ENCODE data around the gene PCDHA1. TPM values are rescaled to one million over a fixed set of nuclear protein-coding genes. Genes with fewer than 3 reads are reported as not detected.

The PCDHA1 gene
- total and polyA plus RNA-seq, 3 experiments from 2014 or later: not detected

DNA sequence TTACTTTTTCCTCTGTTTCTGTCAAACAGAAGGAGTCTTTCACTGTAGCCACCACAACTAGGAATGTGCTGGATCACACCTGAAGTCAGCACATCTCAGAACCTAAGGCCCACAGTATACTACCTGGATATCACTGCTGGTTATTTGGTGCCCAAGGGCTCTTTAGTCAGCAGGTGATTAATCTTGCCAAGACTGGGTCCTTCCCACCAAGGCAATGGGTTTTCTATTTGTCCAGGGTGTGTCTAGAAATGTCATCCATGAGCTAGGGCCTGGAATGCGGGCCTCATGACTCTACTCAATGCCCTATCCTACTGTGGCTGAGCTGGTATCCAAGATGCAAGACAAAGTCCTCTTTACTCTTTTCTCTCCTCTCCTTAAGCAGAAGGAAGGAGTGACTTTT is 130.4 kb downstream of the PCDHA1 start:
- Mint-ChIP-seq H3K4me3 (no peak overlapping the region), H3K36me3 (no peaks in the 10 kb centered on the region), H3K27me3 (peaks cover 5 to 22% of the 10 kb centered on the region in 2 donors), H3K9me3 (peaks cover 4 to 24% (median 7%) of the 10 kb centered on the region in 5 donors), H3K27ac (no peak overlapping the region), H3K4me1 (no peaks in the 10 kb centered on the region)
- DNase-seq: no peak
- ChIA-PET POLR2A (no interaction called here), CTCF (no interaction called here)
- Histone ChIP-seq H3K36me3 (ENCODE audit: insufficient read depth, low read length) (no peaks in the 10 kb centered on the region), H3K4me3 (ENCODE audit: low read length) (no peak overlapping the region), H3K27ac (ENCODE audit: low read depth, low read length) (no peak overlapping the region), H3K4me1 (ENCODE audit: insufficient read depth, low read length) (no peaks in the 10 kb centered on the region), H3K9me3 (ENCODE audit: low read length) (no peaks in the 10 kb centered on the region), H3K27me3 (ENCODE audit: insufficient read depth, low read length, poor library complexity, severe bottlenecking) (no peaks in the 10 kb centered on the region)

DNA sequence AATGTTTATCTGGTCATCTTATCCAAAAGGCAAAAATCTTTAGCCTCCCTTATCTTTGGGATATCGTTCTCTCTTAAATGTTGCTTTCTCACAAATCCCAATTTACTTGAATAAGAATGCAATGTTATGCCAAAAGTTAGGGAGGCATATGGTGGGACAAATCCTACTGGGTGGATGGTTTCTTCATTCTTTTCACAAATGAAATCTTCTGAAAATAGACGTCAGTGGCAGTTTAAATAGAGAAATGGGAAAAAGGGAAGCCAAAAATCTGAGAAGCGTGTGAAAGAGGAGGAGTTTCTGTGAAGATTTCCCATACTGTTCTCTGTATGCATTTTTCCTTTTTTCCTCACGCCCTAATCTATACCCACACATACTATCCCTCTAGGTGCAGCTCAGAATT is 137.7 kb downstream of the PCDHA1 start:
- Mint-ChIP-seq H3K9me3 (peaks cover 0 to 8% (median 7%) of the 10 kb centered on the region in 5 donors), H3K4me3 (no peak overlapping the region), H3K27me3 (peaks cover 33 to 67% of the 10 kb centered on the region in 2 donors), H3K4me1 (peaks cover 5 to 18% (median 7%) of the 10 kb centered on the region in 3 donors), H3K36me3 (peaks cover 0 to 1% (median 0%) of the 10 kb centered on the region in 3 donors), H3K27ac (no peak overlapping the region)
- peaks cover 4% of the 10 kb centered on the region for H3K27me3 ChIP-seq (ENCODE audit: insufficient read depth, low read length, poor library complexity, severe bottlenecking)
- no peaks in the 10 kb centered on the region for H3K4me1 ChIP-seq (ENCODE audit: insufficient read depth, low read length)
- POLR2A ChIA-PET: no interaction called here
- DNase-seq: no peak
- no peak overlapping the region for H3K4me3 ChIP-seq (ENCODE audit: low read length)
- H3K27ac ChIP-seq (ENCODE audit: low read depth, low read length): no peak overlapping the region
- H3K9me3 ChIP-seq (ENCODE audit: low read length): no peaks in the 10 kb centered on the region
- no peaks in the 10 kb centered on the region for H3K36me3 ChIP-seq (ENCODE audit: insufficient read depth, low read length)
- CTCF ChIA-PET: no interaction called here

DNA sequence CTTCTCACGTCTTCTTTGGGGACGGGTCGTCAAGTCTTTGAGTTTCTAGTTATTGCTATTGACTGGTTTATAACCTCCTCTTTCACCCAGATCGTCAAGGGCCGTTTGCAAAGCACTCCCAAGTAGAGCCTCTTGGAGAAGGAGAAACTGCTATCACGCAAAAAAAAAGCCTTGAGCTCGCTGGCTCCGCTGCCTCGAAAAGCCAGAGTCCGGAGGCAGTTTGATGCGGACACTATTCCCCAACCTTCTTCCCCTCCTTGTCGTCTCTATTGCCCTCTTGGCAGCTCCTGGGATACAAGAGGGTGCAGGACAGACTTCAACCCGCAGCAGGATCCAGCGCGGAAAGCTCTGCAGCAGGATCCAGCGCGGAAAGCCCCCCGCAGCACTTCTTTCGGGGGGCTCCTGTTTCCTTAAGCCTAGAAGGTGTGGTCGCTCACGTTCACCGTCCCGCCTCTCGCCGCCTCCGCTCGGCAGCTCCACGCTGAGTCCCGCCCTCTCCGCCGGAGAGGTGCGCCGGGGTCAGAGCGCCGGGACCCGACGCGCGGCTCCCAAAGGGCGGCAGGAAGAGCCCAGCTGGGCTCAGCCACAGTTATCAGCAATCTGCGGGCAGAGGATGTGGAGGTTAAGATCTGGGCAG is 140.0 kb downstream of the PCDHA1 start, which contains the start of gene PCDHAC1:
PCDHAC1 (plus strand) TSS at position 494 of the 637 bp plus-strand sequence. CDS start 594 bp downstream, outside the sequence.
- Histone ChIP-seq H3K27ac (ENCODE audit: low read depth, low read length) (no peak within 1 kb of the TSS), H3K4me3 (ENCODE audit: low read length) (no peak within 1 kb of the TSS), H3K4me1 (ENCODE audit: insufficient read depth, low read length) (no peaks in the 10 kb centered on the region), H3K27me3 (ENCODE audit: insufficient read depth, low read length, poor library complexity, severe bottlenecking) (peaks cover 4% of the 10 kb centered on the region), H3K36me3 (ENCODE audit: insufficient read depth, low read length) (no peaks in the 10 kb centered on the region), H3K9me3 (ENCODE audit: low read length) (no peaks in the 10 kb centered on the region)
- H3K4me3 Mint-ChIP-seq: peak within 1 kb of the TSS in 6 of 7 donors; percentile 29 to 76 (median 62)
- POLR2A ChIA-PET: no interaction called here
- peaks cover 0 to 9% (median 6%) of the 10 kb centered on the region in 5 donors for H3K9me3 Mint-ChIP-seq
- peaks cover 42 to 71% of the 10 kb centered on the region in 2 donors for H3K27me3 Mint-ChIP-seq
- H3K4me1 Mint-ChIP-seq: peaks cover 5 to 18% (median 7%) of the 10 kb centered on the region in 3 donors
- H3K36me3 Mint-ChIP-seq: peaks cover 0 to 6% (median 0%) of the 10 kb centered on the region in 3 donors
- peak within 1 kb of the TSS in 1 of 8 donors; percentile 39 for H3K27ac Mint-ChIP-seq
- CTCF ChIA-PET: no interaction called here
- DNase-seq: no peak

DNA sequence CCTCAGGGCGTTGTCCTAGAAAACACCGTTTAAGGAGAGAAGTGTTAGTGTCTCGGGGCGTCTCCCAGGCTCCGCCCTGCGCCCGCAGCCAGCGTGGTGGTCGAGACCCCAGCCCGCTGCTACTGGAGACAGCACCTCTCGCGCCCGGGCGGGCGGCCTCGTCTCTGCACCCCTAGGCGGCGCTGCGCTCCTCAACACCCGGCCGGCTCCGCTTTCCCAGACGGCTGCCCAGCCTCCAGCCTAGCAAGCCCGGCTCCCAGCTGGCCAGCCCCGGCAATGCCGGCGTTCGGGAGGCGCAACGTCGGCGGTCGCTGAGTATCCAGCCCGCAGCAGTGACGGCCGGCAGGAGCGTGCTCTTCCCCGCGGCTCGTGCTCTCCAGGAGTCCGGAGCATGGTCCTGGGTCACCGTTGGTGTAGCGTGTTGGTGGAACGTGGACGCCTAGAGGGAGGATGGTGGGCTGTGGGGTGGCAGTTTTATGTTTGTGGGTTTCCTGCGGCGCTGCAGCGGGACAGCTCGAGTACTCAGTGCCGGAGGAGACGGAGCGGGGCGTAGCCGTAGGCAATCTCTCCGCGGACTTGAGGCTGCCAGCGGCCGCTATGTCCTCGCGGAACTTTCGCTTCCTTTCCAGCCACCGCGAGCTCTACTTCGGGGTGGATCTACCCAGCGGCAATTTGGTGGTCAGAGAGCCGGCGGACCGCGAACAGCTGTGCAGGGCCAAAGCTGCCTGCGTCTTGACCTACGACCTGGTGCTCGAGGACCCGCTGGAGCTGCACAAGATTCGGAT is 140.7 kb downstream of the PCDHA1 start:
- Histone ChIP-seq H3K4me3 (ENCODE audit: low read length) (no peak overlapping the region), H3K27ac (ENCODE audit: low read depth, low read length) (no peak overlapping the region), H3K4me1 (ENCODE audit: insufficient read depth, low read length) (no peaks in the 10 kb centered on the region), H3K9me3 (ENCODE audit: low read length) (no peaks in the 10 kb centered on the region), H3K36me3 (ENCODE audit: insufficient read depth, low read length) (no peaks in the 10 kb centered on the region), H3K27me3 (ENCODE audit: insufficient read depth, low read length, poor library complexity, severe bottlenecking) (peaks cover 4% of the 10 kb centered on the region)
- DNase-seq: no peak
- POLR2A ChIA-PET: no interaction called here
- CTCF ChIA-PET: no interaction called here
- H3K9me3 Mint-ChIP-seq: peaks cover 0 to 9% (median 6%) of the 10 kb centered on the region in 5 donors
- H3K4me1 Mint-ChIP-seq: peaks cover 5 to 18% (median 7%) of the 10 kb centered on the region in 3 donors
- peak overlapping the region in 6 of 7 donors; percentile 29 to 76 (median 62) for H3K4me3 Mint-ChIP-seq
- H3K36me3 Mint-ChIP-seq: peaks cover 0 to 6% (median 0%) of the 10 kb centered on the region in 3 donors
- H3K27me3 Mint-ChIP-seq: peaks cover 42 to 71% of the 10 kb centered on the region in 2 donors
- peak overlapping the region in 1 of 8 donors; percentile 39 for H3K27ac Mint-ChIP-seq

- H3K4me1 Mint-ChIP-seq: peaks cover 5 to 18% (median 7%) of the 10 kb centered on the region in 3 donors
- no peak overlapping the region for H3K27ac ChIP-seq (ENCODE audit: low read depth, low read length)
- no peaks in the 10 kb centered on the region for H3K36me3 ChIP-seq (ENCODE audit: insufficient read depth, low read length)
- H3K27me3 Mint-ChIP-seq: peaks cover 42 to 67% of the 10 kb centered on the region in 2 donors
- peak overlapping the region in 1 of 8 donors; percentile 39 for H3K27ac Mint-ChIP-seq
- no peak overlapping the region for H3K4me3 ChIP-seq (ENCODE audit: low read length)
- ChIA-PET POLR2A (no interaction called here), CTCF (no interaction called here)
- DNase-seq: no peak
- H3K36me3 Mint-ChIP-seq: peaks cover 0 to 6% (median 0%) of the 10 kb centered on the region in 3 donors
- H3K4me1 ChIP-seq (ENCODE audit: insufficient read depth, low read length): no peaks in the 10 kb centered on the region
- H3K9me3 Mint-ChIP-seq: peaks cover 0 to 9% (median 6%) of the 10 kb centered on the region in 5 donors
- H3K4me3 Mint-ChIP-seq: peak overlapping the region in 6 of 7 donors; percentile 29 to 76 (median 62)
- H3K9me3 ChIP-seq (ENCODE audit: low read length): no peaks in the 10 kb centered on the region
- peaks cover 4% of the 10 kb centered on the region for H3K27me3 ChIP-seq (ENCODE audit: insufficient read depth, low read length, poor library complexity, severe bottlenecking)
Measured at GRCh38 chr5:140927228-140927573, 141.3 kb downstream of the PCDHA1 start.

DNA sequence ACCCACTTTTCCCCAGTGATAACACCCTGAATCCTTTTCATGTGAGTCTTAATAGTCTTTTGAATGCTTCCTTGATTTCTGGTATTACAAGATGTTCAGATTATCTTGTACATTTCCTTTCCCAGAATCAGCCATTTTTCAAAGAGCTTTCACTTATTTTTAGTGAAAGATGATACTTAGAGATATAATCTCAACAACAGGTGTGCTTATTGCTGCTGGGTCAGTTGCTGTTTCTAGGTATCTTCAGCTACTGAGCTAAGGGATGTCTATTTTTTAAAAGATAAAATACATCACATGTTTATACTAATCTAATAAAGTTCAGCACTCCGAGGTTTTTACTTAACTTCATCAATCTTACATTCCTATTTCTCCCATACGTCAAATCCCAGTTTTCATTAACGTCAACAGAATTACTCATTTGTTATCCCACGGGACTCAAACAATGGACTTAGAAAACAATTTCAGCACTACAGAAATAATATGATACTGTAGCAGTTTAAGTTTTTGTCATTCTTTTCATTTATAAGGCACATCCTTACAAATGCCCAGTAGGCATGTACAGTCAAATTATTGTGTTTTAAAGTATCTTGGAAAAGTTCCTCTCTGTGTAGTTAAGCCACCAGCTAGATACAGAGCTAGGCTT is 149.1 kb downstream of the PCDHA1 start:
- CTCF ChIA-PET: no interaction called here
- H3K27ac ChIP-seq (ENCODE audit: low read depth, low read length): no peak overlapping the region
- H3K4me3 ChIP-seq (ENCODE audit: low read length): no peak overlapping the region
- no peaks in the 10 kb centered on the region for H3K27me3 ChIP-seq (ENCODE audit: insufficient read depth, low read length, poor library complexity, severe bottlenecking)
- Mint-ChIP-seq H3K27me3 (peaks cover 4 to 7% of the 10 kb centered on the region in 2 donors), H3K9me3 (peaks cover 0 to 3% (median 0%) of the 10 kb centered on the region in 5 donors), H3K4me1 (no peaks in the 10 kb centered on the region), H3K27ac (no peak overlapping the region), H3K4me3 (no peak overlapping the region), H3K36me3 (no peaks in the 10 kb centered on the region)
- H3K4me1 ChIP-seq (ENCODE audit: insufficient read depth, low read length): no peaks in the 10 kb centered on the region
- POLR2A ChIA-PET: no interaction called here
- no peak for DNase-seq
- no peaks in the 10 kb centered on the region for H3K9me3 ChIP-seq (ENCODE audit: low read length)
- H3K36me3 ChIP-seq (ENCODE audit: insufficient read depth, low read length): no peaks in the 10 kb centered on the region

- POLR2A ChIA-PET: no interaction called here
- CTCF ChIA-PET: no interaction called here
- Histone ChIP-seq H3K36me3 (ENCODE audit: insufficient read depth, low read length) (no peaks in the 10 kb centered on the region), H3K9me3 (ENCODE audit: low read length) (no peaks in the 10 kb centered on the region), H3K4me1 (ENCODE audit: insufficient read depth, low read length) (no peaks in the 10 kb centered on the region), H3K27ac (ENCODE audit: low read depth, low read length) (no peak overlapping the region), H3K4me3 (ENCODE audit: low read length) (no peak overlapping the region), H3K27me3 (ENCODE audit: insufficient read depth, low read length, poor library complexity, severe bottlenecking) (no peaks in the 10 kb centered on the region)
- Mint-ChIP-seq H3K27ac (no peak overlapping the region), H3K27me3 (peaks cover under 1 to 4% of the 10 kb centered on the region in 2 donors), H3K36me3 (no peaks in the 10 kb centered on the region), H3K9me3 (peaks cover 7 to 26% (median 12%) of the 10 kb centered on the region in 5 donors), H3K4me3 (no peak overlapping the region), H3K4me1 (no peaks in the 10 kb centered on the region)
- no peak for DNase-seq
Measured at GRCh38 chr5:140946578-140946977, 160.6 kb downstream of the PCDHA1 start.

GRCh38 chr5:140951636-140952035 is 165.7 kb downstream of the PCDHA1 start:
- ChIA-PET CTCF (no interaction called here), POLR2A (no interaction called here)
- no peaks in the 10 kb centered on the region for H3K27me3 ChIP-seq (ENCODE audit: insufficient read depth, low read length, poor library complexity, severe bottlenecking)
- H3K4me3 Mint-ChIP-seq: no peak overlapping the region
- peaks cover 0 to 5% (median 4%) of the 10 kb centered on the region in 5 donors for H3K9me3 Mint-ChIP-seq
- H3K36me3 Mint-ChIP-seq: no peaks in the 10 kb centered on the region
- DNase-seq: no peak
- no peak overlapping the region for H3K27ac Mint-ChIP-seq
- no peaks in the 10 kb centered on the region for H3K4me1 Mint-ChIP-seq
- H3K4me3 ChIP-seq (ENCODE audit: low read length): no peak overlapping the region
- no peaks in the 10 kb centered on the region for H3K9me3 ChIP-seq (ENCODE audit: low read length)
- no peaks in the 10 kb centered on the region for H3K36me3 ChIP-seq (ENCODE audit: insufficient read depth, low read length)
- peaks cover 8 to 9% of the 10 kb centered on the region in 2 donors for H3K27me3 Mint-ChIP-seq
- no peaks in the 10 kb centered on the region for H3K4me1 ChIP-seq (ENCODE audit: insufficient read depth, low read length)
- no peak overlapping the region for H3K27ac ChIP-seq (ENCODE audit: low read depth, low read length)
